GM21447 (cell line): Measurements from ENCODE around the gene SPOP.

Experiments used
- ATAC-seq: cut with Tn5 transposase; IDR thresholded peaks from one replicate; pipeline ENCODE4 v1.9.1; 2021; ENCODE audit not compliant: unreplicated experiment

Gene SPOP

GRCh38 chr17:49588726-49589576 lies 88.9 kb downstream of the SPOP start:
- no peak for ATAC-seq

DNA sequence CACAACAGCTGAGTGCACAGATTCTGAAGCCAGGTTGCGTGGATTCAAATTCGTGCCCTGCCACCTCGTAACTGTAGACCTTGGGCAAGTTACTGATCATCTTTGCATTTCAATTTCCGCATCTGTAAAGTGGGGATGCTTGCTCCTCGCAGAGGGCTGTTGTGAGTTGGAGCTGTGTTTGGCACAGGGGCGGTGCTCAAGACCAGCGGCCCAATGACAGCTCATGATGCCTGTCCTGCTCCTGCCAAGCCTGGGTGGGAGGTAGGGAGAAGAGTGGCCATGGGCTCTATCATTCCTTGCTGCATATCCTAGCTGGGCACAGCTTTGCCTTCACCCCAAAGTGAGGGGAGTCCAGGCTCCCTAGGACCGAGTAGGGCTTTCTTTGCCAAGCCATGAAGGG lies 89.6 kb downstream of the SPOP start:
- no peak for ATAC-seq

- no peak for ATAC-seq
Observed at GRCh38 chr17:49587366-49588073, 90.4 kb downstream of the SPOP start.

DNA sequence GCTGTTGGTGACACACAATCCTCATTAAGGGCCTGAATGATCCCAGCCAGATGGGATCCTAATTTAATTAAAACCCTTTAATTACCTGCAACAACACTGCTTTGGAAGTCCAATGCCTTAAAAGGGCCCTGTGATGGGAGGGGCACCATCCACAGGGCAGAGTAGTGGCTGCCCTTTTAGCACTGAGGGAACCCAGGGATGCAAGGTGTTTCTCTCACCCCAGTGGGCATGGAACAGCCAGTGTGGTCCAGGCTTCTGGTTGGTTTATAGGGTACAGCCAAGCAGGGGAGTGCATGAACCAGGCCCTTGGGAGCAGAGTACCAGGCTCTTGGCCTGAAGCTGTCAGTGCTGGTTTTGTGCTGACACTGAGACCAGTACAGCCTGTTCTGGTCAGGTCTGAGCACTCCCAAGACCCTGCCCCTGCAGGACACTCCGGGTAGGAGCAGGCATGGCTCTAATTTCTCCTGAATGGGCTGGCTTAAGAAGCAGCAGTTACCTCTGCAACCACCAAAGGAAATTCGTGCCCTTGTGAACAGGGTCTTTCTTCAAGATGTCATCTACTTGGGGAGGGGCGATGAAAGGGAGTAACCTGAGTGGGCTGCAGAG lies 92.4 kb downstream of the SPOP start:
- ATAC-seq = no peak

DNA sequence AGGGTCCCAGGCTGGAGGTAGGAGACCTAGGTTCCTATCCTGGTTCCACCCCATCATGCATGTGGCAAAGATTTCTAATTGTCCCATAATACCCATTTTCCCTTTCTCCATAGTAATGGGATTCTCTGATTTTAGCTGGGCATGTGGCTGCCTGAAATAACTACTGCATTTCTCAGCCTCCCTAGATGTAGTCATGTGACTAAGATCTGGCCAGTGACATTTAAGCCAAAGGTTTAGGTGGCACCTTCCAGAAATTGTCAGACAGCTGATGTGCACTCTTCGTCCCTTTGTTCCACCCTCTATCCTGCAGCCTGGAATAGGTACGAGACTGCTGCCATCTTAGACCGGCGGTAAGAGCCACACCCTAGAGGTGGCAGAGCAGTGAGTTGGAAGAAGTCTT lies 94.0 kb downstream of the SPOP start:
- ATAC-seq = no peak

- ATAC-seq = no peak
Observed at GRCh38 chr17:49583226-49583625, 94.7 kb downstream of the SPOP start.

DNA sequence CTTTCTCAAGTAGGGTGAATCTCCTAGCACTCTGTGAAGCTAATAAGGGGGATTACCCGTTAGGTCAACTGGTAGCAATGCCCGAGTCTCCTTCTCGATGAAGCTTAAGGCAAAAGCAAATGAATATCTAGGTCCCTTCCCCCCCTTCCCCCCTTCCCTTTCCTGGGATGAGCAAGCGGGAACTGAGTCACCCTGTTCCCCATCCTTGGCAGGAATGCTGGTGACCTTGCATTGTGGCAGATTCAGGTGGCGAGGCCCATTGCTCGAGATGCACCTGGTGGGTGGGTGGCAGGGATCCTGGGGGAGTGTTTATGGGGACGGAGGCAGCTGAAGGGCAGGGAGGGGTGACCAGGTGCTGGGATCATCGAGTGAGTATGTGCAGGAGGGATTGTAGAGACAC lies 95.1 kb downstream of the SPOP start:
- ATAC-seq = no peak

DNA sequence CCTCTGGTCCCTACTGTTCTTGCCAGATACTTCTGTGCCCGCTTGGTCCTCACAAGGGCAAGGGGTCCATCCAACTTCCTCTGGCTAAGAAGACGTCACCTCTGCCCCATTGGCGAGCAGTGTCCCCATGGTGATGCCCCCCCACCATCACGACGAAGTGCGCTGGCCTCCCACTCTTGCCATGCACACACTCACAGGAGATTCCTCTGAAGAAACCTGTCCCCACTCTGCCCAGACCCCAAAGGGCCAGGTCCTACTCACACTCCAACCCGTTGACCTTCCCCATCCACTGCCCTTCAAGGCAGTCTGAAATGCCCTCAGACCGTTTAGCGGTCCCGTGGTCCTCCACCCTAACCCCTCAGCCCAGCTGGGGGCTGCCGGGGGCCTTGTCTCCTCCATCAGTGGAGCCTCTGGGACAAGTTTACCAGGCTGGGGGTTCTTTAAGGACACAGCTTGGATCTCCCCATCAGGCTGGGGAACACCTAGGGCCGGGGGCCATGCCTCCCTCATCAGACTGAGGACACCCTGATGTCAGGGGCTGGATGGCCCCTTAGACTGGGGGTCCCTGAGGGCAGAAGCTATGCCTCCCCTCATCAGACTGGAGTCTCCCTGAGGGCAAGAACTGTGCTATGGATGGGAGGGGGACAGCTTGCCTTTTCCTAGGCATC lies 95.7 kb downstream of the SPOP start:
- no peak for ATAC-seq

DNA sequence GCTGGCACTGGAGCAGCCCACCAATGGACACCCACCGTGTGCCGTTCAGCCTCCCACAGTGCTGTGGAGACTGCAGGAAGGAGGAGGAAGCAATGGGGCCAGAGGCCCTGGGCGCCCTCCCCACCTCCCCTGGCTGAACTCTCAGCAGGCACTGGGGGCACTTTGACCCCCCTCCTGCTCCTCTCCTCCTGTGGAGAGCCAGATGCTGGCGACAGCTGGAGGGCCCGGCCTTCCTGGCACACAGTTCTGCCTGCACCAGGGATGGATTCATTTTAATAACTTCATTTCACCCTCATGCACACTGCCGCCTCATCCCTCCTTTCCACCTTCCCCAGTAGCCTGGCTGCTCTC lies 96.3 kb downstream of the SPOP start:
- no peak for ATAC-seq

DNA sequence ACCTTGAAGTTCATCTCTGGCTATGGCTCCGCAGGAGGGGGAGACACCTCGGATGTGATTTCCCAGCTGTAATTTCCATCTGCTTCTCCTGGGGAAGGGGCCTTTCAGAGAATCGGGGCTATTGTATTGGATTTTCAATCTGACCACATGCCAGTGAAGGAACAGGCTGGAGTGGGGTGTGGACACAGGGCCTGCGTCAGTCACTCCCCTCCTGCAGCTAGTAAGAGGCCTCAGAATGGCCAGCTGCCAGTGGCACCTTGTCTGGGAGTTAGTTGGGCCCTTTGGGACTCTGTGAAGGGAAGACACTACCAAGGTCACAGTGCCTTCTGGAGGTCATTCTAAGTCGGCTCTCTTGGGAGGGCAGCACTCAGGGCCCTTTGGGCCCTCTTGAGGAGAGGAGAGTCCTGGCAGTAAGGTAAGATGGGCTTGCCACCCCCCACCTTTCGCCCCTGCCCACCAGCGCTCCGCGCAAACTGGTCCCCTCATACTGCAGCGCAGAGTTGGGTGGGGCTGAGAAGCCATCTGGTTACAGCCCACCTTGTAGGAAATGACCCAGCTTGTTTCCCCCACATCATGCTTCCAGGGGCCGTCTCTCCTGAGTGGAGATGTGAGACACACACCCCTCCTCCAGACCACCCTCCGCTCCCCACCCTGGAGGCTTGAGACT lies 96.8 kb downstream of the SPOP start:
- ATAC-seq = no peak

GRCh38 chr17:49580055-49580721 lies 97.7 kb downstream of the SPOP start:
- ATAC-seq = no peak

DNA sequence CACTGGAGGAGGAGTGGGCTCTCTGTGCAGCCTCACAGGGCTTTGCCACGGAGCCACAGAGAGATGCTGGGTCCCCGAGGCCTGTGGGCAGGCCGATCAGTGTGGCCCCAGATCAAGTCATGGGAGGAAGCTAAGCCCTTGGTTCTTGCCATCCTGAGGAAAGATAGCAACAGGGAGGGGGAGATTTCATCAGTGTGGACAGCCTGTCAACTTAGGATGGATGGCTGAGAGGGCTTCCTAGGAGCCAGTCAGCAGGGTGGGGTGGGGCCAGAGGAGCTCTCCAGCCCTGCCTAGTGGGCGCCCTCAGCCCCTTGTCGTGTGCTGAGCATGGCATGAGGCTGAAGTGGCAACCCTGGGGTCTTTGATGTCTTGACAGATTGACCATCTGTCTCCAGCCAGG lies 98.4 kb downstream of the SPOP start:
- ATAC-seq = no peak

DNA sequence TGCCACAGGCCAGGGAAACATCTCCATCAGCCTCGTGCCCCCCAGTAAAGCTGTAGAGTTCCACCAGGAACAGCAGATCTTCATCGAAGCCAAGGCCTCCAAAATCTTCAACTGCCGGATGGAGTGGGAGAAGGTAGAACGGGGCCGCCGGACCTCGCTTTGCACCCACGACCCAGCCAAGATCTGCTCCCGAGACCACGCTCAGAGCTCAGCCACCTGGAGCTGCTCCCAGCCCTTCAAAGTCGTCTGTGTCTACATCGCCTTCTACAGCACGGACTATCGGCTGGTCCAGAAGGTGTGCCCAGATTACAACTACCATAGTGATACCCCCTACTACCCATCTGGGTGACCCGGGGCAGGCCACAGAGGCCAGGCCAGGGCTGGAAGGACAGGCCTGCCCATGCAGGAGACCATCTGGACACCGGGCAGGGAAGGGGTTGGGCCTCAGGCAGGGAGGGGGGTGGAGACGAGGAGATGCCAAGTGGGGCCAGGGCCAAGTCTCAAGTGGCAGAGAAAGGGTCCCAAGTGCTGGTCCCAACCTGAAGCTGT lies 98.9 kb downstream of the SPOP start:
- ATAC-seq = no peak

DNA sequence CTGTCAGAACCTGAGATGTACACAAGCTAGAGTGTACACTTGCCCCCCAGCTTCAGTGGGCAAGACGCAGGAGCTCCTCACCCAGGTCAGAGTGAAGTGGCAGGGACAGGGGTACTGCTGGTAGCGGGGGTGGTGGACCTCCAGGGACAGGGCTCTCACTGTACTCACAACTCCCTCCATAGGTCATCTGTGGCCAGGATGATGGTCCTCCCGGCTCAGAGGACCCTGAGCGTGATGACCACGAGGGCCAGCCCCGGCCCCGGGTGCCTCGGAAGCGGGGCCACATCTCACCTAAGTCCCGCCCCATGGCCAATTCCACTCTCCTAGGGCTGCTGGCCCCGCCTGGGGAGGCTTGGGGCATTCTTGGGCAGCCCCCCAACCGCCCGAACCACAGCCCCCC lies 99.5 kb downstream of the SPOP start:
- no peak for ATAC-seq

GRCh38 chr17:49577963-49578362 lies 99.9 kb downstream of the SPOP start:
- no peak for ATAC-seq

DNA sequence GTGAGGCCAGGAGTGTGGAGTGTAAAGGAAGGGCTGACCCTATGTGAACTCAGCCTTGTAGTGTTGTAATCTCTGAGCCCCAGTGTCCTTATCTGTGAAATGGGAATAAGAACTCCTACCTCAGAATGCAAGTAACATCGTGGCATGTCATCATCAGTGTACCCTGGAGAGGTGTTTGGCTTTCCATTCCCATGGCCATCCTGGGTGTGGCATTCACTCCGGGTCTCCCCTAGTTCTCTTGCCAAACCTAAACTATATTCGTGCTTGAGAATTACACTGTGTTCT lies 100.3 kb downstream of the SPOP start:
- no peak for ATAC-seq

DNA sequence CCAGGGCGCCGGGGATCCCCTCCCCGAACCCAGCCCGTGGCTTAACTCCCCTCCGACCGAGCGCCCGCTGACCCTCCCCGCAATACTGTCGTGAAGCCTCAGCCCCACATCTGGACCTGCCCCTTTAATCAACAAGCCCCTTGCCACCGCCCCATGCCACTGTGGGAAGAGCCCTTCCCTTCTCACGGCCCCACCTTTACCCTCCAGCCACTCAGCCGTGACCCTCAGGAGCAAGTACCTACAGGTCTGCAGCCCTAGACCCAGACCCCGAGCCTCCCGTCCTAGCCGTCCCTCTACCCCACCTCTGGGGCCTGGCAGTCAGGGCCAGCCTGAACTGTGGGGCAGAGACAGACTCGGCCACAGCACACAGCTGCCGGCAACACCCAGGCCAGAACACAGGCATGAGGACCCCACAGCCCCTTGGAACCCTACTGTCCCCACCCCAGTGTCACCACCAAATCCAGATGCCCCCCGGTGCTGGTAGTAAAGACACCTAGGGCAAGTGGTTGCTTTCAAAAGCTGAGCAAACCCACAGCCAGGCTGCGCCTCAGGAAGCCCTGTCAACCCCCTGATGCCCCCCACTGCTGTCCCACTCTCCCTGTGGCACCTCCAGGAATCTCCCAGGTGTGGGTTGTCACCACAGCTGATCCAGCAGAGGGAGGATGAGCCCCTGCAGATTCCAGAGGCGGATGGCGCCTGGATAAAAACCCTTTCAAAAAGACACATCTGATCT lies 100.8 kb downstream of the SPOP start:
- ATAC-seq = no peak

- ATAC-seq = no peak
Observed at GRCh38 chr17:49576088-49576916, 101.6 kb downstream of the SPOP start.

- ATAC-seq = no peak
Observed at GRCh38 chr17:49575679-49576087, 102.2 kb downstream of the SPOP start, which contains the start of gene NXPH3. TSS of gene NXPH3 (plus strand) at chr17:49575871. CDS start at chr17:49576220, 349 bp downstream.
